HEK293 (cell line): ENCODE results near the gene NINJ1.
A peak's percentile ranks its signal among the peaks of the same experiment; 100 is the strongest.

Source experiments
- CTCF ChIA-PET: fragments of 350-600 bp; formaldehyde crosslinking; extraction: SDS; loops from one replicate; lab custom pipeline; 2021; ENCODE audit warnings: antibody characterized with exemption; lab: Yijun Ruan, JAX
- POLR2A ChIA-PET: fragments of 300-600 bp; formaldehyde crosslinking; extraction: SDS; loops from one replicate; lab custom pipeline; 2020; ENCODE audit warnings: antibody characterized with exemption, inconsistent platforms; lab: Yijun Ruan, JAX
- H3K27ac ChIP-seq: fragments of 200-500 bp; sonication (Bioruptor generic); 2 replicates; pipeline ENCODE4 v1.5.1; 2014; ENCODE audit warnings: low read depth, low read length, control low read depth, inconsistent platforms; ENCODE audit errors: extremely low read depth
- H3K36me3 ChIP-seq, 2 experiments: fragments of 200-500 bp in 1 of 2; sonication (Bioruptor generic) in 1 of 2; 1 replicate in 1 of 2; 2 replicates in 1 of 2; pipeline ENCODE4 v1.5.1; 2014 to 2017; ENCODE audit warnings: inconsistent platforms in 2 of 2, low read length in 2 of 2; ENCODE audit not compliant: control insufficient read depth in 2 of 2, insufficient read depth in 1 of 2
- H3K4me1 ChIP-seq: fragments of 200-500 bp; sonication (Bioruptor generic); 2 replicates; pipeline ENCODE4 v1.5.1; 2014; ENCODE audit warnings: mild to moderate bottlenecking, low read length, inconsistent platforms; ENCODE audit not compliant: control insufficient read depth, insufficient read depth
- H3K4me3 ChIP-seq: 2 replicates; pipeline ENCODE4 v1.5.1; 2011; ENCODE audit warnings: low read depth, mild to moderate bottlenecking, control low read depth, low read length, moderate library complexity
- H3K9me3 ChIP-seq: fragments of 200-500 bp; sonication (Bioruptor generic); 2 replicates; pipeline ENCODE4 v1.5.1; 2014; ENCODE audit warnings: low read depth, low read length, inconsistent platforms; ENCODE audit not compliant: control insufficient read depth, insufficient read depth
- GFI1B ChIP-seq: fragments of 450-650 bp; formaldehyde crosslinking; IDR thresholded peaks from 2 replicates; pipeline ENCODE4 v1.5.1; 2016; ENCODE audit warnings: missing biosample characterization, missing genetic modification characterization
- KLF1 ChIP-seq: fragments of 450-650 bp; formaldehyde crosslinking; IDR thresholded peaks from 2 replicates; pipeline ENCODE4 v1.5.1; 2016; ENCODE audit warnings: missing biosample characterization, missing genetic modification characterization
- SALL2 ChIP-seq: fragments of 450-650 bp; formaldehyde crosslinking; IDR thresholded peaks from 2 replicates; pipeline ENCODE4 v1.5.0; 2017; ENCODE audit warnings: missing biosample characterization, mild to moderate bottlenecking, missing genetic modification characterization, borderline replicate concordance
- SP3 ChIP-seq: fragments of 450-650 bp; formaldehyde crosslinking; IDR thresholded peaks from 2 replicates; pipeline ENCODE4 v1.5.1; 2016; ENCODE audit warnings: missing biosample characterization, missing genetic modification characterization
- ZEB2 ChIP-seq: fragments of 450-650 bp; formaldehyde crosslinking; IDR thresholded peaks from 2 replicates; pipeline ENCODE4 v1.5.1; 2016; ENCODE audit warnings: missing biosample characterization, missing genetic modification characterization
- ZFP41 ChIP-seq: fragments of 450-650 bp; formaldehyde crosslinking; IDR thresholded peaks from 2 replicates; pipeline ENCODE4 v1.5.1; 2016; ENCODE audit warnings: missing biosample characterization, missing genetic modification characterization, borderline replicate concordance
- ZNF114 ChIP-seq: fragments of 450-650 bp; formaldehyde crosslinking; IDR thresholded peaks from 2 replicates; pipeline ENCODE4 v1.5.0; 2017; ENCODE audit warnings: missing biosample characterization, missing genetic modification characterization
- ZNF133 ChIP-seq: fragments of 450-650 bp; formaldehyde crosslinking; IDR thresholded peaks from 2 replicates; pipeline ENCODE4 v1.5.1; 2016; ENCODE audit warnings: missing biosample characterization, missing genetic modification characterization
- ZNF146 ChIP-seq: fragments of 450-650 bp; formaldehyde crosslinking; IDR thresholded peaks from 2 replicates; pipeline ENCODE4 v1.5.1; 2016; ENCODE audit warnings: missing biosample characterization, missing genetic modification characterization
- ZNF157 ChIP-seq: fragments of 450-650 bp; formaldehyde crosslinking; IDR thresholded peaks from 2 replicates; pipeline ENCODE4 v1.5.1; 2016; ENCODE audit warnings: missing biosample characterization, missing genetic modification characterization
- ZNF23 ChIP-seq: fragments of 450-650 bp; formaldehyde crosslinking; IDR thresholded peaks from 2 replicates; pipeline ENCODE4 v1.5.1; 2016; ENCODE audit warnings: missing biosample characterization, missing genetic modification characterization, borderline replicate concordance
- ZNF266 ChIP-seq: fragments of 450-650 bp; formaldehyde crosslinking; IDR thresholded peaks from 2 replicates; pipeline ENCODE4 v1.5.1; 2016; ENCODE audit warnings: missing biosample characterization, missing genetic modification characterization, low read depth
- ZNF292 ChIP-seq: fragments of 450-650 bp; formaldehyde crosslinking; IDR thresholded peaks from 2 replicates; pipeline ENCODE4 v1.5.1; 2016; ENCODE audit warnings: low read depth, missing biosample characterization, missing genetic modification characterization, borderline replicate concordance
- ZNF350 ChIP-seq: fragments of 450-650 bp; formaldehyde crosslinking; IDR thresholded peaks from 2 replicates; pipeline ENCODE4 v1.5.0; 2017; ENCODE audit warnings: missing biosample characterization, mild to moderate bottlenecking, missing genetic modification characterization
- ZNF664 ChIP-seq: fragments of 450-650 bp; formaldehyde crosslinking; IDR thresholded peaks from 2 replicates; pipeline ENCODE4 v1.5.1; 2016; ENCODE audit warnings: missing biosample characterization, missing genetic modification characterization
- TF ChIP-seq, protein P1 (sequence below): fragments of 450-650 bp; formaldehyde crosslinking; IDR thresholded peaks from 2 replicates; pipeline ENCODE4; 2016; ENCODE audit warnings: missing biosample characterization, missing genetic modification characterization
- TF ChIP-seq, protein P2 (sequence below): fragments of 450-650 bp; formaldehyde crosslinking; IDR thresholded peaks from 2 replicates; pipeline ENCODE4 v1.5.1; 2017; ENCODE audit warnings: missing biosample characterization, missing genetic modification characterization
- TF ChIP-seq, protein P3 (sequence below): fragments of 450-650 bp; formaldehyde crosslinking; IDR thresholded peaks from 2 replicates; pipeline ENCODE4 v1.5.1; 2016; ENCODE audit warnings: missing biosample characterization, missing genetic modification characterization
- TF ChIP-seq, protein P4 (sequence below): fragments of 450-650 bp; formaldehyde crosslinking; IDR thresholded peaks from 2 replicates; pipeline ENCODE4 v1.5.1; 2016; ENCODE audit warnings: missing biosample characterization, missing genetic modification characterization, low read depth

NINJ1 gene

DNA sequence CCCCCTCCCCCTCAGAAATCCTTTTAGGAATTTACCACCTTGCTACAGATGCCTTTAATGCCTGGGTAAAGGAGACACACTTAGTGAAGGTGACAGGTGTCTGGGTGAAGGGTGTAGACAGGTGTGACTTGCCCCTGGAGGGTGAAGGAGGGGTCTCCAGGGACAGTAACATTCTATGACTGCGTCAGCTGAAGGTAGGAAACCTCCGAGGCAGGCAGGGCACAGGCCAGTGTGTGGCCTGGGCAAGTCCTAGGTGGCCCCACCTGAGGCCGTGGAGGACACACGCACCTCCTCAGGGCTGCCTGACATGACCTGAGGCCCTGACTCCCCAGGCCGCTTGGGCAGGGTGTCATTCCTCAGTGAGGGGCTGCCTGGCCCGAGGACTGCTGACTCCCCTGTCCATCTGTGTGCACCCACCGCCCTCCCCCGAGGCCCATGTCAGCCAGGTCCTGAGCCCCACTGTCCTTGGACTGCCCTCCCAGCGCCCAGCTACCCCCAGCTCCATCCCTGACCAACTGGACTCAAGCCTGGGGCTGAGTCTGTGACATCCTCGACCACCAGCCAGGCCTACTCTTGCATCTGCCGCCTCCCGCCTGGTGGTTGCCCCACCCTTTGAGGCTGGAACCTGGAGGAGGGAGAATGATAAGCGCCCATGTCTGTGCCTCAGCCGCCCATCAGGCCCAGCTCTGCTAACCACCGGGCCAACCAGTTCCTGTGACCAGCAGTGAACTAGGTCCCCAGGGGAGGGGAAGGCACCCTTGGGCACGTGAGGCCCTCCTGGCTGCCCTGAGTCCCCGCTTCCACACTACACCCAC lies 19.7 kb downstream of the NINJ1 start:
- TF ChIP-seq ZNF114 (tag by site-specific recombination) (no peak), KLF1 (tag by site-specific recombination) (peak; percentile 58)
- Histone ChIP-seq H3K4me1 (no peaks in the 10 kb centered on the region), H3K27ac (no peak overlapping the region), H3K4me3 (no peak overlapping the region), H3K9me3 (no peaks in the 10 kb centered on the region), H3K36me3 (peaks cover 0 to 22% of the 10 kb centered on the region in 2 experiments; a peak in 2 of 3 replicates)
- POLR2A ChIA-PET, result no interaction called here
- CTCF ChIA-PET, result no interaction called here

DNA sequence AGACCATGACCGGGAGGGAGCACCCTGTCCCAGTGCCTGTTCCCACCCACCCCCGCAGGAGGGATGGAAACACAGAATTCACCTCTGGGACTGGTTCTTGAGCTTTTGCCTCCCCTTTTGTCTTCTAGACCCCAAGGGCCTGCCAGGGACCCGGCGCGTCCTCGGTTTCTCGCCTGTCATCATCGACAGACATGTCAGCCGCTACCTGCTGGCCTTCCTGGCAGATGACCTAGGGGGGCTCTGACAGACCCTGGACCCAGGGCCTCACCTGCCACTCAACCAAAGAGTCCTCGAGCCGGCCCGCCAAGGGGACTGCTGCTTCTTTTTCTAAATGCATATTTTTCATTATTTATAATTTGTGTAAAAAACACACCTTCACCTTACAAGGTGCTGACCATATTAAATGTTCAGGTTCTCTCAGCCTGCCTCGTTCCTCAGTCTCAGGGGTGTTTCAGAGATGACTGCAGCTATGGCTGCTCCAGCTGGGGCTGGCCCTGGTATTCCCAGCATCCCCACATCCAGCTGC lies 21.1 kb downstream of the NINJ1 start:
- CTCF ChIA-PET, result interaction anchor here (1.3 kb wide), 1 partner anchor 41 kb away, joined by 5 read pairs; no protein-coding TSS in a partner anchor

More for the DNA sequence above, 21.1 kb downstream of the NINJ1 start:
- Histone ChIP-seq H3K9me3 (no peaks in the 10 kb centered on the region), H3K4me3 (no peak overlapping the region)
- POLR2A ChIA-PET, result no interaction called here
- no peak for TF ChIP-seq ZNF664 (tag by site-specific recombination)
- no peak for TF ChIP-seq ZEB2 (tag by site-specific recombination)
- TF ChIP-seq, protein P1, sequence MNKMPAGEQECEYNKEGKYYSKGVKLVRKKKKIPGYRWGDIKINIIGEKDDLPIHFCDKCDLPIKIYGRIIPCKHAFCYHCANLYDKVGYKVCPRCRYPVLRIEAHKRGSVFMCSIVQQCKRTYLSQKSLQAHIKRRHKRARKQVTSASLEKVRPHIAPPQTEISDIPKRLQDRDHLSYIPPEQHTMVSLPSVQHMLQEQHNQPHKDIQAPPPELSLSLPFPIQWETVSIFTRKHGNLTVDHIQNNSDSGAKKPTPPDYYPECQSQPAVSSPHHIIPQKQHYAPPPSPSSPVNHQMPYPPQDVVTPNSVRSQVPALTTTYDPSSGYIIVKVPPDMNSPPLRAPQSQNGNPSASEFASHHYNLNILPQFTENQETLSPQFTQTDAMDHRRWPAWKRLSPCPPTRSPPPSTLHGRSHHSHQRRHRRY (tag by site-specific recombination), result no peak
- TF ChIP-seq ZNF133 (tag by site-specific recombination), result no peak
- no peak for TF ChIP-seq ZNF350
- no peak for TF ChIP-seq ZNF146
- no peak for TF ChIP-seq SP3 (tag by site-specific recombination)
- TF ChIP-seq ZNF23 (tag by site-specific recombination), result no peak
- TF ChIP-seq ZNF292 (tag by site-specific recombination), result no peak
- no peak for TF ChIP-seq ZFP41 (tag by site-specific recombination)
- TF ChIP-seq, protein P2, sequence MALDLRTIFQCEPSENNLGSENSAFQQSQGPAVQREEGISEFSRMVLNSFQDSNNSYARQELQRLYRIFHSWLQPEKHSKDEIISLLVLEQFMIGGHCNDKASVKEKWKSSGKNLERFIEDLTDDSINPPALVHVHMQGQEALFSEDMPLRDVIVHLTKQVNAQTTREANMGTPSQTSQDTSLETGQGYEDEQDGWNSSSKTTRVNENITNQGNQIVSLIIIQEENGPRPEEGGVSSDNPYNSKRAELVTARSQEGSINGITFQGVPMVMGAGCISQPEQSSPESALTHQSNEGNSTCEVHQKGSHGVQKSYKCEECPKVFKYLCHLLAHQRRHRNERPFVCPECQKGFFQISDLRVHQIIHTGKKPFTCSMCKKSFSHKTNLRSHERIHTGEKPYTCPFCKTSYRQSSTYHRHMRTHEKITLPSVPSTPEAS (tag by site-specific recombination), result no peak
- TF ChIP-seq ZNF157 (tag by site-specific recombination), result no peak
- TF ChIP-seq, protein P3, sequence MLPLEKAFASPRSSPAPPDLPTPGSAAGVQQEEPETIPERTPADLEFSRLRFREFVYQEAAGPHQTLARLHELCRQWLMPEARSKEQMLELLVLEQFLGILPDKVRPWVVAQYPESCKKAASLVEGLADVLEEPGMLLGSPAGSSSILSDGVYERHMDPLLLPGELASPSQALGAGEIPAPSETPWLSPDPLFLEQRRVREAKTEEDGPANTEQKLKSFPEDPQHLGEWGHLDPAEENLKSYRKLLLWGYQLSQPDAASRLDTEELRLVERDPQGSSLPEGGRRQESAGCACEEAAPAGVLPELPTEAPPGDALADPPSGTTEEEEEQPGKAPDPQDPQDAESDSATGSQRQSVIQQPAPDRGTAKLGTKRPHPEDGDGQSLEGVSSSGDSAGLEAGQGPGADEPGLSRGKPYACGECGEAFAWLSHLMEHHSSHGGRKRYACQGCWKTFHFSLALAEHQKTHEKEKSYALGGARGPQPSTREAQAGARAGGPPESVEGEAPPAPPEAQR, result no peak
- TF ChIP-seq, protein P4, sequence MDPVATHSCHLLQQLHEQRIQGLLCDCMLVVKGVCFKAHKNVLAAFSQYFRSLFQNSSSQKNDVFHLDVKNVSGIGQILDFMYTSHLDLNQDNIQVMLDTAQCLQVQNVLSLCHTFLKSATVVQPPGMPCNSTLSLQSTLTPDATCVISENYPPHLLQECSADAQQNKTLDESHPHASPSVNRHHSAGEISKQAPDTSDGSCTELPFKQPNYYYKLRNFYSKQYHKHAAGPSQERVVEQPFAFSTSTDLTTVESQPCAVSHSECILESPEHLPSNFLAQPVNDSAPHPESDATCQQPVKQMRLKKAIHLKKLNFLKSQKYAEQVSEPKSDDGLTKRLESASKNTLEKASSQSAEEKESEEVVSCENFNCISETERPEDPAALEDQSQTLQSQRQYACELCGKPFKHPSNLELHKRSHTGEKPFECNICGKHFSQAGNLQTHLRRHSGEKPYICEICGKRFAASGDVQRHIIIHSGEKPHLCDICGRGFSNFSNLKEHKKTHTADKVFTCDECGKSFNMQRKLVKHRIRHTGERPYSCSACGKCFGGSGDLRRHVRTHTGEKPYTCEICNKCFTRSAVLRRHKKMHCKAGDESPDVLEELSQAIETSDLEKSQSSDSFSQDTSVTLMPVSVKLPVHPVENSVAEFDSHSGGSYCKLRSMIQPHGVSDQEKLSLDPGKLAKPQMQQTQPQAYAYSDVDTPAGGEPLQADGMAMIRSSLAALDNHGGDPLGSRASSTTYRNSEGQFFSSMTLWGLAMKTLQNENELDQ (tag by site-specific recombination), result no peak
- no peak for TF ChIP-seq SALL2 (tag by site-specific recombination)
- no peak for TF ChIP-seq GFI1B (tag by site-specific recombination)
- no peak for TF ChIP-seq ZNF266
- TF ChIP-seq, all 188 proteins: peak for 0
- H3K4me1 ChIP-seq, result no peaks in the 10 kb centered on the region
- H3K36me3 ChIP-seq, result peaks cover 0 to 22% of the 10 kb centered on the region in 2 experiments; a peak in 2 of 3 replicates
- no peak overlapping the region for H3K27ac ChIP-seq
